IMR-90 (cell line): Measurements from ENCODE around the gene ASMTL. TPM values are rescaled to one million over a fixed set of nuclear protein-coding genes. Genes with fewer than 3 reads are reported as not detected.

ENCODE experiments used
- ATAC-seq: fragments of 200-7000 bp; cut with Tn5 transposase; 2 replicates; pipeline ENCODE4 v1.9.1; 2020; ENCODE audit warnings: low read depth, mild to moderate bottlenecking, moderate library complexity
- BruUV-seq: library from RNA; stranded (reverse); fragments of 400-500 nt; replicated peaks from 2 replicates; lab custom pipeline; 2021; lab: Mats Ljungman, UMichigan
- CTCF ChIA-PET: fragments of 300-600 bp; formaldehyde crosslinking; extraction: SDS; loops from one replicate; lab custom pipeline; 2021; ENCODE audit warnings: antibody characterized with exemption; lab: Yijun Ruan, JAX
- POLR2A ChIA-PET: fragments of 300-600 bp; sonication (Branson Sonifier 250); formaldehyde crosslinking; loops from one replicate; lab custom pipeline; 2022; ENCODE audit warnings: antibody characterized with exemption; ENCODE audit not compliant: unreplicated experiment; lab: Charles Lee
- DNase-seq: peaks from one replicate; pipeline ENCODE4 v3.0.0; 2013
- H2AFZ ChIP-seq: replicated peaks from 2 replicates; pipeline ENCODE3; 2013; ENCODE audit warnings: low read length, mild to moderate bottlenecking; ENCODE audit not compliant: poor library complexity
- H2AK5ac ChIP-seq: 2 replicates; pipeline ENCODE4 v1.6.1; 2013; ENCODE audit warnings: low read depth, low read length, inconsistent platforms
- H2AK9ac ChIP-seq: replicated peaks from 2 replicates; pipeline ENCODE3; 2013; ENCODE audit warnings: mild to moderate bottlenecking, low read depth, low read length, moderate library complexity; ENCODE audit not compliant: poor library complexity
- H2BK120ac ChIP-seq: 2 replicates; pipeline ENCODE4 v1.6.1; 2013; ENCODE audit warnings: low read depth, low read length, inconsistent platforms
- H2BK15ac ChIP-seq: 3 replicates; pipeline ENCODE4 v1.6.1; 2013; ENCODE audit warnings: low read depth, low read length, inconsistent platforms
- H2BK20ac ChIP-seq: 2 replicates; pipeline ENCODE4 v1.6.1; 2013; ENCODE audit warnings: low read depth, mild to moderate bottlenecking, inconsistent platforms, low read length, moderate library complexity
- H2BK5ac ChIP-seq: 2 replicates; pipeline ENCODE4 v1.6.1; 2013; ENCODE audit warnings: mild to moderate bottlenecking, low read depth, low read length, inconsistent platforms; ENCODE audit not compliant: poor library complexity, severe bottlenecking
- H3K14ac ChIP-seq: replicated peaks from 2 replicates; pipeline ENCODE4 v1.6.1; 2013; ENCODE audit warnings: low read depth, low read length, inconsistent platforms
- H3K18ac ChIP-seq: 2 replicates; pipeline ENCODE4 v1.6.1; 2013; ENCODE audit warnings: low read depth, low read length, control low read depth
- H3K23ac ChIP-seq: 2 replicates; pipeline ENCODE4 v1.6.1; 2013; ENCODE audit warnings: low read depth, low read length, inconsistent platforms
- H3K27ac ChIP-seq: 2 replicates; pipeline ENCODE4 v1.5.1; 2013; ENCODE audit warnings: mild to moderate bottlenecking, control low read depth, low read length; ENCODE audit not compliant: insufficient read depth
- H3K27me3 ChIP-seq: 2 replicates; pipeline ENCODE4 v1.6.1; 2013; ENCODE audit warnings: low read length; ENCODE audit not compliant: control insufficient read depth, insufficient read depth
- H3K36me3 ChIP-seq: 2 replicates; pipeline ENCODE4 v1.6.1; 2013; ENCODE audit warnings: low read length, mixed read lengths; ENCODE audit not compliant: control insufficient read depth, insufficient read depth
- H3K4ac ChIP-seq: 2 replicates; pipeline ENCODE4 v1.6.1; 2013; ENCODE audit warnings: low read depth, low read length, inconsistent platforms
- H3K4me1 ChIP-seq: 2 replicates; pipeline ENCODE4 v1.6.1; 2013; ENCODE audit warnings: low read length, mixed read lengths; ENCODE audit not compliant: control insufficient read depth, insufficient read depth
- H3K4me2 ChIP-seq: 2 replicates; pipeline ENCODE4 v1.6.1; 2013; ENCODE audit warnings: low read depth, mild to moderate bottlenecking, control low read depth, low read length, moderate library complexity
- H3K4me3 ChIP-seq: 2 replicates; pipeline ENCODE4 v1.5.1; 2013; ENCODE audit warnings: low read depth, mild to moderate bottlenecking, control low read depth, low read length, moderate library complexity; ENCODE audit not compliant: insufficient read depth
- H3K56ac ChIP-seq: 2 replicates; pipeline ENCODE4 v1.6.1; 2013; ENCODE audit warnings: low read length, inconsistent platforms; ENCODE audit not compliant: insufficient read depth; ENCODE audit errors: extremely low read depth
- H3K79me1 ChIP-seq, 2 experiments: 2 replicates each; pipeline ENCODE4 v1.6.1; 2013; ENCODE audit warnings: low read length in 2 of 2, inconsistent platforms in 1 of 2, low read depth in 1 of 2
- H3K9ac ChIP-seq: 2 replicates; pipeline ENCODE4 v1.6.1; 2013; ENCODE audit warnings: low read depth, low read length, control low read depth
- H3K9me1 ChIP-seq: 2 replicates; pipeline ENCODE4 v1.6.1; 2013; ENCODE audit warnings: low read length, inconsistent platforms; ENCODE audit not compliant: insufficient read depth
- H3K9me3 ChIP-seq: 2 replicates; pipeline ENCODE4 v1.6.1; 2013; ENCODE audit warnings: low read length; ENCODE audit not compliant: control insufficient read depth, insufficient read depth
- H4K20me1 ChIP-seq: 2 replicates; pipeline ENCODE4 v1.6.1; 2013; ENCODE audit warnings: low read length, inconsistent platforms; ENCODE audit not compliant: insufficient read depth
- H4K5ac ChIP-seq: 2 replicates; pipeline ENCODE4 v1.6.1; 2013; ENCODE audit warnings: mild to moderate bottlenecking, low read depth, low read length, control low read depth
- H4K8ac ChIP-seq, 2 experiments: 2 replicates each; pipeline ENCODE4 v1.6.1; 2013; ENCODE audit warnings: low read depth in 2 of 2, low read length in 2 of 2, control low read depth in 1 of 2, inconsistent platforms in 1 of 2
- H4K91ac ChIP-seq: 2 replicates; pipeline ENCODE4 v1.6.1; 2013; ENCODE audit warnings: low read depth, low read length, inconsistent platforms; ENCODE audit not compliant: insufficient read depth
- BHLHE40 ChIP-seq: fragments of 150-350 bp; IDR thresholded peaks from 2 replicates; pipeline ENCODE4 v1.6.1; 2016; ENCODE audit warnings: mild to moderate bottlenecking, low read depth, low read length
- CEBPB ChIP-seq: IDR thresholded peaks from 2 replicates; pipeline ENCODE4 v1.6.1; 2012; ENCODE audit warnings: low read depth, low read length, improper control_type of control experiment
- CHD1 ChIP-seq: IDR thresholded peaks from 2 replicates; pipeline ENCODE4 v1.6.1; 2012; ENCODE audit warnings: low read depth, low read length, improper control_type of control experiment
- FOS ChIP-seq: fragments of 150-350 bp; IDR thresholded peaks from 2 replicates; pipeline ENCODE4 v1.6.1; 2016; ENCODE audit warnings: low read depth, low read length
- MAFK ChIP-seq: IDR thresholded peaks from 2 replicates; pipeline ENCODE4 v1.6.1; 2012; ENCODE audit warnings: low read depth, low read length, improper control_type of control experiment
- MAZ ChIP-seq: IDR thresholded peaks from 2 replicates; pipeline ENCODE4 v1.6.1; 2012; ENCODE audit warnings: low read depth, mild to moderate bottlenecking, low read length, improper control_type of control experiment, moderate library complexity, borderline replicate concordance
- MXI1 ChIP-seq: IDR thresholded peaks from 2 replicates; pipeline ENCODE4 v1.6.1; 2012; ENCODE audit warnings: low read depth, mild to moderate bottlenecking, low read length, moderate library complexity, borderline replicate concordance
- NFE2L2 ChIP-seq: fragments of 150-350 bp; IDR thresholded peaks from 2 replicates; pipeline ENCODE4 v1.6.1; 2016; ENCODE audit warnings: low read depth, mild to moderate bottlenecking, low read length
- POLR2A ChIP-seq: IDR thresholded peaks from 2 replicates; pipeline ENCODE4 v1.6.1; 2012; ENCODE audit warnings: mild to moderate bottlenecking, low read depth, low read length
- RAD21 ChIP-seq: IDR thresholded peaks from 2 replicates; pipeline ENCODE4 v1.6.1; 2012; ENCODE audit warnings: low read length, improper control_type of control experiment
- RCOR1 ChIP-seq: IDR thresholded peaks from 2 replicates; pipeline ENCODE4 v1.6.1; 2012; ENCODE audit warnings: mild to moderate bottlenecking, low read length, improper control_type of control experiment; ENCODE audit not compliant: insufficient replicate concordance
- RFX5 ChIP-seq: IDR thresholded peaks from 2 replicates; pipeline ENCODE4 v1.8.0; 2012; ENCODE audit warnings: low read depth, mild to moderate bottlenecking, low read length, moderate library complexity
- SMC3 ChIP-seq: fragments of 150-350 bp; IDR thresholded peaks from 2 replicates; pipeline ENCODE4 v1.6.1; 2016; ENCODE audit warnings: low read depth, mild to moderate bottlenecking, antibody characterized with exemption, low read length, moderate library complexity
- WGBS, 2 experiments: methylation state at CpG; one replicate each; pipeline versions ENCODE4 v1.1.5 to v1.1.7; 2013; ENCODE audit warnings: missing lambda C conversion rate in 2 of 2; ENCODE audit not compliant: insufficient read length in 1 of 2; ENCODE audit errors: extremely low coverage in 2 of 2; 5-methylcytosine and 5-hydroxymethylcytosine counted together
- dilution Hi-C: fragments of 300-500 bp; cut with HindIII; formaldehyde crosslinking; loops from one replicate; pipeline ENCODE4 v1.14.3; 2018; ENCODE audit warnings: low sequenced_read_pairs; ENCODE audit not compliant: unreplicated experiment
- in situ Hi-C: fragments of 300-500 bp; cut with MboI; formaldehyde crosslinking; loops from 3 replicates; pipeline ENCODE4 v1.14.3; 2019; ENCODE audit warnings: low sequenced_read_pairs, inconsistent platforms, mixed read lengths
- intact Hi-C: fragments of 100-400 bp; cut with micrococcal nuclease; formaldehyde crosslinking; loops from 2 replicates; pipeline ENCODE4 v1.10.0; 2022
- polyA plus RNA-seq, 3 experiments: library from polyadenylated mRNA; depleted of rRNA; stranded (reverse); fragments of >200 nt; gene quantifications; 2 replicates each; pipeline ENCODE4 v1.2.3, GENCODE V29; 2012; ENCODE audit warnings: low replicate concordance in 1 of 3
- total RNA-seq: library from RNA; depleted of rRNA; stranded (reverse); fragments of >200 nt; gene quantifications from 2 replicates; pipeline ENCODE4 v1.2.3, GENCODE V29; 2012
- TF ChIP-seq, protein P1 (sequence below): conservative IDR thresholded peaks from 2 replicates; pipeline ENCODE4 v1.5.1; 2012; ENCODE audit warnings: mild to moderate bottlenecking, low read depth, low read length, improper control_type of control experiment
- TF ChIP-seq, protein P2 (sequence below): fragments of 150-350 bp; IDR thresholded peaks from 2 replicates; pipeline ENCODE4 v1.6.1; 2017; ENCODE audit warnings: mild to moderate bottlenecking, antibody characterized with exemption, low read length, low read depth
- TF ChIP-seq, protein P3 (sequence below): fragments of 150-350 bp; IDR thresholded peaks from 2 replicates; pipeline ENCODE4 v1.6.1; 2016; ENCODE audit warnings: low read depth, mild to moderate bottlenecking, low read length, moderate library complexity, borderline replicate concordance

The ASMTL gene
- total and polyA plus RNA-seq, 2 of the 4 experiments (the other 2 are of a cell fraction) = 13.4 to 33.4 TPM

DNA sequence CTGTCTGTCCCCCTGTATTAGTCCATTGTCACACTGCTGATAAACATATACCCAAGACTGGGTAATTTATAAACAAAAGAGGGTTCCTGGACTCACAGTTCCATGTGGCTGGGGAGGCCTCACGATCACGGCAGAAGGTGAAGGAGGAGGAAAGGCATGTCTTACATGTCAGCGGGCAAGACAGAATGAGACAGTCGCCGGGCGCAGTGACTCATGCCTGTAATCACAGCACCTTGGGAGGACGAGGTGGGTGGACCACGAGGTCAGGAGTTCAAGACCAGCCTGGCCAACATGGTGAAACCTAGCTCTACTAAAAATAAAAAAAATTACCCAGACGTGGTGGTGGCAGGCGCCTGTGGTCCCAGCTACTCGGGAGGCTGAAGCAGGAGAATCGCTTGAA, 91.4 kb downstream of the ASMTL start:
- WGBS, 2 experiments = no CpG with 5 or more reads among the region's 12 CpGs
- Histone ChIP-seq H3K14ac (no peak overlapping the region), H3K27me3 (no peaks in the 10 kb centered on the region), H2BK20ac (no peak overlapping the region), H3K36me3 (peaks cover 9% of the 10 kb centered on the region), H2BK120ac (no peak overlapping the region), H3K9ac (no peak overlapping the region), H3K79me1 (no peaks in the 10 kb centered on the region), H3K23ac (no peak overlapping the region), H3K18ac (no peak overlapping the region), H2AK5ac (no peak overlapping the region), H4K91ac (no peak overlapping the region), H3K27ac (no peak overlapping the region), H3K56ac (no peak overlapping the region), H2BK5ac (no peak overlapping the region), H2AK9ac (no peak overlapping the region), H2BK15ac (no peak overlapping the region), H2AFZ (no peak overlapping the region), H4K20me1 (no peaks in the 10 kb centered on the region), H4K8ac (no peak overlapping the region), H3K9me1 (no peaks in the 10 kb centered on the region), H3K4me1 (no peaks in the 10 kb centered on the region), H3K4ac (no peak overlapping the region), H3K9me3 (peaks cover 11% of the 10 kb centered on the region), H3K4me2 (no peak overlapping the region), H4K5ac (no peak overlapping the region), H3K4me3 (no peak overlapping the region)
- TF ChIP-seq CHD1 (no peak), MAZ (no peak), SMC3 (no peak), CEBPB (no peak), MAFK (no peak), BHLHE40 (no peak), RFX5 (no peak), NFE2L2 (no peak), FOS (no peak), RAD21 (no peak), RCOR1 (no peak), MXI1 (no peak), POLR2A (no peak)
- TF ChIP-seq, protein P1, sequence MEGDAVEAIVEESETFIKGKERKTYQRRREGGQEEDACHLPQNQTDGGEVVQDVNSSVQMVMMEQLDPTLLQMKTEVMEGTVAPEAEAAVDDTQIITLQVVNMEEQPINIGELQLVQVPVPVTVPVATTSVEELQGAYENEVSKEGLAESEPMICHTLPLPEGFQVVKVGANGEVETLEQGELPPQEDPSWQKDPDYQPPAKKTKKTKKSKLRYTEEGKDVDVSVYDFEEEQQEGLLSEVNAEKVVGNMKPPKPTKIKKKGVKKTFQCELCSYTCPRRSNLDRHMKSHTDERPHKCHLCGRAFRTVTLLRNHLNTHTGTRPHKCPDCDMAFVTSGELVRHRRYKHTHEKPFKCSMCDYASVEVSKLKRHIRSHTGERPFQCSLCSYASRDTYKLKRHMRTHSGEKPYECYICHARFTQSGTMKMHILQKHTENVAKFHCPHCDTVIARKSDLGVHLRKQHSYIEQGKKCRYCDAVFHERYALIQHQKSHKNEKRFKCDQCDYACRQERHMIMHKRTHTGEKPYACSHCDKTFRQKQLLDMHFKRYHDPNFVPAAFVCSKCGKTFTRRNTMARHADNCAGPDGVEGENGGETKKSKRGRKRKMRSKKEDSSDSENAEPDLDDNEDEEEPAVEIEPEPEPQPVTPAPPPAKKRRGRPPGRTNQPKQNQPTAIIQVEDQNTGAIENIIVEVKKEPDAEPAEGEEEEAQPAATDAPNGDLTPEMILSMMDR = no peak
- TF ChIP-seq, protein P2, sequence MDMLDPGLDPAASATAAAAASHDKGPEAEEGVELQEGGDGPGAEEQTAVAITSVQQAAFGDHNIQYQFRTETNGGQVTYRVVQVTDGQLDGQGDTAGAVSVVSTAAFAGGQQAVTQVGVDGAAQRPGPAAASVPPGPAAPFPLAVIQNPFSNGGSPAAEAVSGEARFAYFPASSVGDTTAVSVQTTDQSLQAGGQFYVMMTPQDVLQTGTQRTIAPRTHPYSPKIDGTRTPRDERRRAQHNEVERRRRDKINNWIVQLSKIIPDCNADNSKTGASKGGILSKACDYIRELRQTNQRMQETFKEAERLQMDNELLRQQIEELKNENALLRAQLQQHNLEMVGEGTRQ = no peak
- TF ChIP-seq, protein P3, sequence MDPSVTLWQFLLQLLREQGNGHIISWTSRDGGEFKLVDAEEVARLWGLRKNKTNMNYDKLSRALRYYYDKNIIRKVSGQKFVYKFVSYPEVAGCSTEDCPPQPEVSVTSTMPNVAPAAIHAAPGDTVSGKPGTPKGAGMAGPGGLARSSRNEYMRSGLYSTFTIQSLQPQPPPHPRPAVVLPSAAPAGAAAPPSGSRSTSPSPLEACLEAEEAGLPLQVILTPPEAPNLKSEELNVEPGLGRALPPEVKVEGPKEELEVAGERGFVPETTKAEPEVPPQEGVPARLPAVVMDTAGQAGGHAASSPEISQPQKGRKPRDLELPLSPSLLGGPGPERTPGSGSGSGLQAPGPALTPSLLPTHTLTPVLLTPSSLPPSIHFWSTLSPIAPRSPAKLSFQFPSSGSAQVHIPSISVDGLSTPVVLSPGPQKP = no peak
- DNase-seq (no peak), ATAC-seq (no peak; the same call in 1 of the 2 replicates)
- in situ Hi-C loops (no loop called here), intact Hi-C loops (no loop called here), dilution Hi-C loops (no loop called here)
- POLR2A ChIA-PET = no interaction called here
- no TSS peak for BruUV-seq
- CTCF ChIA-PET = no interaction called here
